Lower lobe of right lung (tissue), 2 donors: ENCODE results near the gene CENPC. TPM values are rescaled to one million over a fixed set of nuclear protein-coding genes. Genes with fewer than 3 reads are reported as not detected.
"Not testable (repeated sequence)": the region's sequence is repeated elsewhere in the genome, so short reads cannot be mapped to it uniquely, and the experiment has no call there.

Source experiments
- ATAC-seq, 2 donors: fragments of 200-7000 bp; cut with Tn5 transposase; one replicate each; pipeline ENCODE4 v1.9.1; 2020 to 2022; ENCODE audit warnings: mild to moderate bottlenecking in 2 of 2, moderate library complexity in 2 of 2
- DNase-seq: peaks from one replicate; pipeline ENCODE4 v3.0.0-alpha.2; 2020
- H3K27ac ChIP-seq: fragments of 200-600 bp; one replicate; pipeline ENCODE4 v1.8.0; 2022
- H3K27me3 ChIP-seq: fragments of 200-600 bp; one replicate; pipeline ENCODE4 v1.8.0; 2022; ENCODE audit warnings: low read depth
- H3K36me3 ChIP-seq: fragments of 200-600 bp; one replicate; pipeline ENCODE4 v1.8.0; 2022; ENCODE audit warnings: mild to moderate bottlenecking
- H3K4me1 ChIP-seq: fragments of 200-600 bp; one replicate; pipeline ENCODE4 v1.8.0; 2022
- H3K4me3 ChIP-seq: fragments of 200-600 bp; one replicate; pipeline ENCODE4 v1.8.0; 2022; ENCODE audit warnings: mild to moderate bottlenecking
- H3K9me3 ChIP-seq: fragments of 200-600 bp; one replicate; pipeline ENCODE4 v1.8.0; 2022
- intact Hi-C: fragments of 100-400 bp; cut with DNase I; formaldehyde crosslinking; loops from one replicate; pipeline ENCODE4 v1.11.0; 2022
- total RNA-seq: library from RNA; stranded (reverse); fragmentation: NEBNext Ultra II Directional; extraction: Animal tissue kit (Norgen Biotek cat#: 25700); gene quantifications from one replicate; pipeline ENCODE4 v1.2.1, GENCODE V29; 2021
- TF ChIP-seq, protein P1 (sequence below): fragments of 200-600 bp; IDR thresholded peaks from one replicate; pipeline ENCODE4 v1.8.0; 2022; ENCODE audit warnings: antibody characterized with exemption, mild to moderate bottlenecking
- donor health status: DM: no; HTN: yes; CAD: no; lungs with severe emphysema.

The CENPC gene
- total RNA-seq, 1 donor from 2014 or later: 27.4 TPM

DNA sequence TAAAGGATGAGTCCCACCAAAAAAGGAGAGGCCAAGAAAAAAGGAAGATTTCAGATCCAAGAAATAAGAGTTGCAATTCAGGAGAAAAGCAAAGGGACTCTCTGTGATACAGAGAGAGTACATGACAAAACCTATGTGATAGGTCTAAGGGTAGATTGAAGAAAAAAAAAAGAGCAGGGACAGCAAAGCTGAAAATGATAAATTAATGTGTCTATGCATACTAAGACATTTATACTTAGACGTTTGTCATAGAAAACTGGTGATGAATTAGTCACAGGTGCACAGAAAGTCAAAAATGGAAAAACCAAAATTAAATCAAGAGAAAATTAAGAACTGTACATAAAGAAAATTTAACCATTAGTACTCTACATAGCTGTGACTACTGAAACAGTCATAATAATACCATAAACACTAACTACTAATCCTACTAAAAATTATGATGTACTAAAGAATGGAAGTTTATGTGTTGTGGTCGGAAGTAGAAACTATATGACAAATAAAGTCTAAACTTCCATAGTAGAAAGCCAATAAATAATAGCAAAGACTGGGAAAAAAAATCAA, 9.9 kb downstream of the CENPC start:
- Histone ChIP-seq H3K27ac (no peak overlapping the region), H3K36me3 (peaks cover 91% of the 10 kb centered on the region), H3K4me1 (no peaks in the 10 kb centered on the region), H3K4me3 (no peak overlapping the region), H3K9me3 (no peaks in the 10 kb centered on the region), H3K27me3 (no peaks in the 10 kb centered on the region)
- ATAC-seq (no peak), DNase-seq (no peak)
- intact Hi-C loops: no loop called here
- TF ChIP-seq, protein P1, sequence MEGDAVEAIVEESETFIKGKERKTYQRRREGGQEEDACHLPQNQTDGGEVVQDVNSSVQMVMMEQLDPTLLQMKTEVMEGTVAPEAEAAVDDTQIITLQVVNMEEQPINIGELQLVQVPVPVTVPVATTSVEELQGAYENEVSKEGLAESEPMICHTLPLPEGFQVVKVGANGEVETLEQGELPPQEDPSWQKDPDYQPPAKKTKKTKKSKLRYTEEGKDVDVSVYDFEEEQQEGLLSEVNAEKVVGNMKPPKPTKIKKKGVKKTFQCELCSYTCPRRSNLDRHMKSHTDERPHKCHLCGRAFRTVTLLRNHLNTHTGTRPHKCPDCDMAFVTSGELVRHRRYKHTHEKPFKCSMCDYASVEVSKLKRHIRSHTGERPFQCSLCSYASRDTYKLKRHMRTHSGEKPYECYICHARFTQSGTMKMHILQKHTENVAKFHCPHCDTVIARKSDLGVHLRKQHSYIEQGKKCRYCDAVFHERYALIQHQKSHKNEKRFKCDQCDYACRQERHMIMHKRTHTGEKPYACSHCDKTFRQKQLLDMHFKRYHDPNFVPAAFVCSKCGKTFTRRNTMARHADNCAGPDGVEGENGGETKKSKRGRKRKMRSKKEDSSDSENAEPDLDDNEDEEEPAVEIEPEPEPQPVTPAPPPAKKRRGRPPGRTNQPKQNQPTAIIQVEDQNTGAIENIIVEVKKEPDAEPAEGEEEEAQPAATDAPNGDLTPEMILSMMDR: no peak

DNA sequence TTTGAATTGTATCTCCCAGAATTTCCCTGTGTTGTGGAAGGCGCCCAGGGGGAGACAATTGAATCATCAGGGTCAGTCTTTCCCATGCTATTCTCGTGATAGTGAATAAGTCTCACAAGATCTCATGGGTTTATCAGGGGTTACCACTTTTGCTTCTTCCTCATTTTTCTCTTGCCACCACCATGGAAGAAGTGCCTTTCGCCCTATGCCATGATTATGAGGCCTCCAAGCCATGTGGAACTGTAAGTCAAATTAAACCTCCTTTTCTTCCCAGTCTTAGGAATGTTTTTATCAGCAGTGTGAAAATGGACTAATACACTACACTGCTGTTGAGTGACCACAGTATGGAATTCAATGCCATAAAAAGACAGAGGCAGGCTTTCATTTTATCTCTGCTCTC, 12.2 kb downstream of the CENPC start:
- no peak for ATAC-seq
- Histone ChIP-seq H3K27ac (no peak overlapping the region), H3K36me3 (peaks cover 91% of the 10 kb centered on the region), H3K4me1 (no peaks in the 10 kb centered on the region), H3K9me3 (no peaks in the 10 kb centered on the region), H3K27me3 (no peaks in the 10 kb centered on the region), H3K4me3 (no peak overlapping the region)
- intact Hi-C loops: no loop called here
- DNase-seq: no peak
- TF ChIP-seq, protein P1: no peak

DNA sequence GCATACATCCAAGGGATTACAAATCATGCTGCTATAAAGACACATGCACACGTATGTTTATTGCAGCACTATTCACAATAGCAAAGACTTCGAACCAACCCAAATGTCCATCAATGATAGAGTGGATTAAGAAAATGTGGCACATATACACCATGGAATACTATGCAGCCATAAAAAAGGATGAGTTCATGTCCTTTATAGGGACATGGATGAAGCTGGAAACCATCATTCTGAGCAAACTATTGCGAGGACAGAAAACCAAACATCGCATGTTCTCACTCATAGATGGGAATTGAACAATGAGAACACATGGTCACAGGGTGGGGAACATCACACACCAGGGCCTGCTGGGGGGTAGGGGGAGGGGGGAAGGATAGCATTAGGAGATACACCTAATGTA, 12.9 kb downstream of the CENPC start:
- ATAC-seq, DNase-seq, H3K27ac ChIP-seq, intact Hi-C loops, H3K9me3 ChIP-seq, H3K4me3 ChIP-seq, H3K4me1 ChIP-seq, H3K27me3 ChIP-seq: not testable (repeated sequence)
- H3K36me3 ChIP-seq: peaks cover 85% of the 10 kb centered on the region

DNA sequence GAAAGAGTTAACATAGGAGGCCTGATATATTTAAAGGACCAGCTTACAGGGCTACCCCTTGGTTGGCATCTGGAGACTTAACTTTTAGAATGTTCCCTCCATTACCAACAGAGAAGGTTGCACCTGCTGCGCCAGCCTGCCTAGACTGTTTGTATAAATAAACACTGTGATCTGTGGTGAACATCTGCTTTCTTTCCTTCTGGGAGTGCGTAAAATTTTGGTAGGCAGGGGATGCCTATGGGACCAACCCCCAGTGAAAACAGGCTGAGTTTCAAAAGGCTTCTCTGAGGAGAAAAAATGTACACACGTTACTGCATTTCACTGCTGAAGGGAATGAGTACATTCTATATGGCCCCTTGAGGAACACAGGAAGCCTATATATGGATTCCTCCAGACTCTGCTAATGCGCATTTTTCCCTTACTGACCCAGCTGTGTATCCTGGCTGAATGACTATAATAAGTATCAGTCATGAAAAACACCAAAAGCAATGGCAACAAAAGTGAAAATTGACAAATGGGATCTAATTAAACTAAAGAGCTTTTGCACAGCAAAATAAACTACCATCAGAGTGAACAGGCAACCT, 13.8 kb downstream of the CENPC start:
- ATAC-seq: no peak
- Histone ChIP-seq H3K36me3 (peaks cover 76% of the 10 kb centered on the region), H3K27ac (no peak overlapping the region), H3K4me3 (no peak overlapping the region), H3K27me3 (no peaks in the 10 kb centered on the region), H3K9me3 (no peaks in the 10 kb centered on the region), H3K4me1 (no peaks in the 10 kb centered on the region)
- DNase-seq: no peak
- TF ChIP-seq, protein P1: no peak
- intact Hi-C loops: no loop called here

DNA sequence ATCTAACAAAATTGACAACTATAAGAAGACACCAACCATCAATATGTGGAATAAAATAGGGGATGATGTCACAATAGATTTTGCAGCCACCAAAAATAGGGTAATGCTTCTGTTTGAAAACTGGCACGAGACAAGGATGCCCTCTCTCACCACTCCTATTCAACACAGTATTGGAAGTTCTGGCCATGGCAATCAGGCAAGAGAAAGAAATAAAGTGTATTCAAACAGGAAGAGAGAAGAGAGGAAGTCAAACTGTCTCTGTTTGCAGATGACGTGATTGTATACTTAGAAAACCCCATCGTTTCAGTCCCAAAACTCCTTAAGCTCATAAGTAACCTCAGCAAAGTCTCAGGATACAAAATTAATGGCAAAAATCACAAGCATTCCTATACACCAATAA, 21.2 kb downstream of the CENPC start:
- peaks cover 18% of the 10 kb centered on the region for H3K4me1 ChIP-seq
- H3K27ac ChIP-seq, ATAC-seq, DNase-seq, H3K27me3 ChIP-seq, intact Hi-C loops, H3K4me3 ChIP-seq, H3K9me3 ChIP-seq: not testable (repeated sequence)
- H3K36me3 ChIP-seq: peaks cover 11% of the 10 kb centered on the region

DNA sequence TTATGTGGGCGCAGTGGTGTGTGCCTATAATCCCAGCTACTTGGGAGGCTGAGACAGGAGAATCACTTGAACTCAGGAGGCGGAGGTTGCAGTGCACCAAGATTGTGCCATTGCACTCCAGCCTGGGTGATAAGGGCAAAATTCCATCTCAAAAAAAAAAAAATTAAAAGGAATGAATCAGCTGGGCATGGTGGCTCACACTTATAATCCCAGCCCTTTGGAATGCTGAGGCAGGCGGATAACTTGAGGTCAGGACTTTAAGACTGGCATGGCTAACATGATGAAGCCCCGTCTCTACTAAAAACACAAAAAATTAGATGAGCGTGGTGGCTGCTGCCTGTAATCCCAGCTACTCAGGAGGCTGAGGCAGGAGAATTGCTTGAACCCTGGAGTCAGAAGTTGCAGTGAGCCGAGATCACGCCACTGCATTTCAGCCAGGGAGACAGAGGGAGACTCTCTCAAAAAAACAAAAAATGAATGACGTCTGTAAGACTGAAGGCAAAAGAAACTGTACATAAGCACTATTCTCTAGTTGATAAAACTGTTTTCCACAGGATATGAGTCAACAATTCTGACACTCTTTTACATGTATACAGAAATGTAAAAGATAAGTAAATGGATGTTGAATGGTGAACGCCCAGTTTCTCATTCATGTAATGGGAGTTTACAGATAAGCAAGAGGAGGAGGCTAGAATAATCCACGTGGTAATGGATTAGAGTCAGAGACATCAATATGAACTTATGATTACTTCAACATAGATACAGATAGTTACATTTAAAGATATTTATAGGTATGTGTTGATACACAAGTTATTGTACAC, 22.2 kb downstream of the CENPC start:
- ATAC-seq (no peak), DNase-seq (no peak)
- H3K4me1 ChIP-seq: peaks cover 18% of the 10 kb centered on the region
- no peak overlapping the region for H3K4me3 ChIP-seq
- no peaks in the 10 kb centered on the region for H3K27me3 ChIP-seq
- H3K36me3 ChIP-seq: peaks cover 10% of the 10 kb centered on the region
- TF ChIP-seq, protein P1: no peak
- H3K27ac ChIP-seq: no peak overlapping the region
- no peaks in the 10 kb centered on the region for H3K9me3 ChIP-seq
- intact Hi-C loops: no loop called here
